Testis (tissue), 2 donors: ENCODE data around the gene SRCAP.

Source experiments
- POLR2A ChIP-seq: fragments of 450-650 bp; IDR thresholded peaks from one replicate; pipeline ENCODE4 v1.6.1; 2017; ENCODE audit warnings: antibody characterized with exemption, mild to moderate bottlenecking, moderate library complexity
- TF ChIP-seq, protein P1 (sequence below), 3 experiments: fragments of 450-650 bp in 2 of 3; fragments of 200-600 bp in 1 of 3; sonication (generic) in 1 of 3; IDR thresholded peaks; one replicate each; pipeline ENCODE4 v1.5.1; 2016 to 2019; ENCODE audit warnings: antibody characterized with exemption in 3 of 3, mild to moderate bottlenecking in 2 of 3, moderate library complexity in 1 of 3

DNA sequence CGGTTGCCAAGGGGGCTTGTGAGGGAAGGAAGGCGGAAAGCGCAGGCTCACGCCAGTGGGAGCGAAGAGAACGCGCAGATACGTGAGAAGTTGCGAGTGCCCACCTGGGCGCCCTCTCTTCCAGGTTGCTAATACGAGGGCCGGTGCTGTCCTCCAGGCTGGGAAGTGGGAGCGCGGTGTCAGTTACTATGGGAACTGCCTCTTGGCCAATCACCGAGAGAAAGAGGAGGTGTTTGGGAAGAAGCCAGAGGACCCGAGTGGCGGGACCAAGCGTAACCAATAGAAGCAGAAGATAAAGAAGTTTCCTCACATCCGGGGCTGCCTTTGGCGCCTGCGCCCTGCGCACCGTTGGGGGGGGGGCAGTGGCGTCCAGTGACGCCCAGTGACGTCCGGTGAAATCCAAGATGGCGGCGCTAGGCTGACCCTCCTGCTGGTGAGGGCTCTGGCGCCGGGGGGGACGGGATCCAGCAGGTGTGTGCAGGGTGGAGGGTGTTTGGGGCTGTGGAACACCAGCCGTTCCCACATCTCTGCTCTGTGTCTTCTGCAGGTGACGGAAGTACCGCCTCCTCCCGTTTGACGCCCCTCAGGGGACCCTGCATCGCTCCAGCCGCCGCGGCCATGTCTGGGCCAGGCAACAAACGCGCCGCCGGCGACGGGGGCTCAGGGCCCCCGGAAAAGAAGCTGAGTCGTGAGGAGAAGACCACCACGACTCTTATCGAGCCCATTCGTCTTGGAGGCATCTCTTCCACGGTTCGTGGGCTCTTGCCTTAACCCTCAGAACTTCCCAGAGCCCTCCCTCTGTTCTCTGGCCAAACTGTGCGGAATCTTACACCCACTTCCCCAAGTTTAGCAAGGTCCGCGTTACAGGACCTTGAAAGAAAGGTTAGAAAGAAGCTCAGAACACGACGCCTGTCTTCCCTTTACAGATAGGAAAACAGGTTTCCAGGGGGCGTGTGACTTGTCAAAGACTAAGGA lies 63.2 kb downstream of the SRCAP start, which contains the start of the genes CFAP119 and RNF40:
- TF ChIP-seq, protein P1, sequence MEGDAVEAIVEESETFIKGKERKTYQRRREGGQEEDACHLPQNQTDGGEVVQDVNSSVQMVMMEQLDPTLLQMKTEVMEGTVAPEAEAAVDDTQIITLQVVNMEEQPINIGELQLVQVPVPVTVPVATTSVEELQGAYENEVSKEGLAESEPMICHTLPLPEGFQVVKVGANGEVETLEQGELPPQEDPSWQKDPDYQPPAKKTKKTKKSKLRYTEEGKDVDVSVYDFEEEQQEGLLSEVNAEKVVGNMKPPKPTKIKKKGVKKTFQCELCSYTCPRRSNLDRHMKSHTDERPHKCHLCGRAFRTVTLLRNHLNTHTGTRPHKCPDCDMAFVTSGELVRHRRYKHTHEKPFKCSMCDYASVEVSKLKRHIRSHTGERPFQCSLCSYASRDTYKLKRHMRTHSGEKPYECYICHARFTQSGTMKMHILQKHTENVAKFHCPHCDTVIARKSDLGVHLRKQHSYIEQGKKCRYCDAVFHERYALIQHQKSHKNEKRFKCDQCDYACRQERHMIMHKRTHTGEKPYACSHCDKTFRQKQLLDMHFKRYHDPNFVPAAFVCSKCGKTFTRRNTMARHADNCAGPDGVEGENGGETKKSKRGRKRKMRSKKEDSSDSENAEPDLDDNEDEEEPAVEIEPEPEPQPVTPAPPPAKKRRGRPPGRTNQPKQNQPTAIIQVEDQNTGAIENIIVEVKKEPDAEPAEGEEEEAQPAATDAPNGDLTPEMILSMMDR (IDR thresholded peaks at IDR 0.05), result peak in 1 of 3 experiments; percentile 3
- TF ChIP-seq POLR2A, result no peak
